Effector CD4-positive, alpha-beta T cell (primary cell): ENCODE measurements around the gene CPSF6.
"Not testable (repeated sequence)": the region's sequence is repeated elsewhere in the genome, so short reads cannot be mapped to it uniquely, and the experiment has no call there.

Experiments
- DNase-seq: peaks from one replicate; pipeline ENCODE4 v3.0.0-alpha.2; 2020

CPSF6 gene

DNA sequence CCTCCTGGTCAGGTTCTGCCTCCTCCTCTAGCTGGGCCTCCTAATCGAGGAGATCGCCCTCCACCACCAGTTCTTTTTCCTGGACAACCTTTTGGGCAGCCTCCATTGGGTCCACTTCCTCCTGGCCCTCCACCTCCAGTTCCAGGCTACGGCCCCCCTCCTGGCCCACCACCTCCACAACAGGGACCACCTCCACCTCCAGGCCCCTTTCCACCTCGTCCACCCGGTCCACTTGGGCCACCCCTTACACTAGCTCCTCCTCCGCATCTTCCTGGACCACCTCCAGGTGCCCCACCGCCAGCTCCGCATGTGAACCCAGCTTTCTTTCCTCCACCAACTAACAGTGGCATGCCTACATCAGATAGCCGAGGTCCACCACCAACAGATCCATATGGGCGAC, 19.3 kb downstream of the CPSF6 start:
- DNase-seq, result no peak

DNA sequence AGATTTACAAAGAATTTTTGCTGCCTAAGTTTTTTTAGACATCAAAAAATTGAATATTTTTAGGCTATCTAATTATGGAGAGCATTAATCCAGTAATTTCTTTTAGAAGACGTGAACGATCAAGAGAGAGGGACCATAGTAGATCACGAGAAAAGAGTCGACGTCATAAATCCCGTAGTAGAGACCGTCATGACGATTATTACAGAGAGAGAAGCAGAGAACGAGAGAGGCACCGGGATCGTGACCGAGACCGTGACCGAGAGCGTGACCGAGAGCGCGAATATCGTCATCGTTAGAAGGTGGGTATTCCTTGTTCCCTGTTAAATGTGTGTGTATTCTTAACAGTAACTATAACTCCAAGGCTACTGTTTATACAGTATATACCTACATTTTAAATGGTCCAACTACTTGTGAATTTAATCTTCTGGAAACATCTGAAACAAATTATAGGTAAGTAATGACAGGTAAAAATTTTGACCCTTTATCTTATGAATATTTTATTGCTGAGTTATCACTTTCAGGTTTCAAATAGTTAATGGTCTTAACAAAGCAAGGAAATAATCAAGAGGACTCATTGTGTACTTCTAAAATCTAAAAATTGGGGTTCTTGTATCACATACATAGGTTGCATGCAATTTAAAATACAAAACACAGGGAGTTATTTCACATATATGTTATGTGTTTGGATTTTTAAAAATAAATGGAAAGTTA, 23.1 kb downstream of the CPSF6 start:
- DNase-seq, result no peak

DNA sequence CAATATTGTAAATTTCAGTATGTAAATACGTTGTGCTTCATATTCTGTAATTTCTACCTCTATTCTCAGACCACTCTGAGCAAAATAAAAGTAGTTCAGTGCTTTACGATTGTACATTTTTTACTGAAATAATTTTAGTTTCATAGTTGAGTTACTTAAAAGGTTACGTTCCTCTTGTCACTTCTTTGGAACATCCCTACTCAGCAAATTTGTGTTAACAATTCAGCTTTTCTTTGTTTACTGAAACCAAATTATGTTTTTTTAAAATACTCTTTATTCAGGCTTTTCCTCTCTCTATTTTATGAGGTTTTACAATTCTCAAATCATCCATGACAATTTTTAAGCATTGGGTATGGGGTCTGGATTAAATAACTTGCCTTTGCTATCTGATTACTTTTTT, 25.8 kb downstream of the CPSF6 start:
- no peak for DNase-seq

DNA sequence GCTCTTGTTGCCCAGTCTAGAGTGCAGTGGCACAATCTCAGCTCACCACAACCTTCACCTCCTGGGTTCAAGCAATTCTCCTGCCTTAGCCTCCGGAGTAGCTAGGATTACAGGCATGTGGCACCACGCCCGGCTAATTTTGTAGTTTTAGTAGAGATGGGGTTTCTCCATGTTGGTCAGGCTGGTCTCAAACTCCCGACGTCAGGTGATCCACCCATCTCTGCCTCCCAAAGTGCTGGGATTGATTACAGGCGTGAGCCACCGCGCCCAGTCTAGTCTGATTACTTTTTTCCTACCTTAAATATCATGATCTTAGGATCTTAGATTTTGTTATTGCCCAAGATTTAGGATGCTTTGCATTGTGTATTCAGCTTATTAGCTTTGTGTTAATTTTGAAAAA, 26.3 kb downstream of the CPSF6 start:
- DNase-seq, result not testable (repeated sequence)

DNA sequence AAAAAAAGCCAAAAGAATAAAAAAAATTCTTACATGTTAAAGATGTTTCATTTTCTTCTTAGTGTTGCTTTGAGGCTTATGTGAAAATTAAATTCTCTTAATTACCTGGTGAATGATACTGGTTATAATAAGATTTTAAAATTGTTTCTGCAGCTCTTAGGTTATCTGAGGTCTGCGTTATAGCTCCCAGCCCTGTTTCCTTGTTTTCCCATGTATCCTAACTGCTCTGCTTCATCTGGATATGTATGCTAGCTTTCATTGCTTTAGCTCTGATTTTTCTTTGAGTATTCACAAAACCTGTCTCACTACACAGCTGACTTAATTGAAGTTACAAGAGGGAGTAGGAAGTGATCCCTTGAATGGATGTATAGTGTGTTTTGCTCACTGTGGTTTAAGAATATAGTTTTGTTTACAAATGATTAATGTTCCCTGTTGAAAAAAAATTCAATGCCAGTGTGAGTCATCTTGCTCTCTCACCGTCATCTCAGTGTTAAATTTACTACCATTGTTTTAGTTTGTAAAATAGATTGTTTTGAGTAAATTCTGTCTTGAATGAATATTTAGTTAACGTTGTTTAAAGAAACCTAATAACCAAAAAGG, 26.8 kb downstream of the CPSF6 start:
- no peak for DNase-seq

DNA sequence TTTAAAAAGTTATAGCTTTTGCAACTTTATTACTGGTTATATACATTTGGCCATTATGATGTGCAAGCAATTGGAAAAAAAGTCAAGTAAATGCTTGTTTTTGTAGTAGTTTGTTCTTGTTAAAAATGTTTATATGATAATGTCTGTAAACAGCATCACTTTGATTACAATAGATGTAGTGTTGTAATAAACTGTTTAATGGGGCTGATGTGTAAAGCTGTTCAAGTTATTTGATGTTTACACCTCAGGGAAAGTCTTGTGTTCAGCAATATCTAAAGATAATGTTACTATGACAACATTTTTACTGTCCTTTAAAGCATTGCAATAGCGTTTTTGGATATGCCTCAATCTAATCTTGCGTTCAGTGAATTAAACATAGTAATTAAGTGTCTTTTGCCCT, 30.4 kb downstream of the CPSF6 start:
- DNase-seq, result no peak

DNA sequence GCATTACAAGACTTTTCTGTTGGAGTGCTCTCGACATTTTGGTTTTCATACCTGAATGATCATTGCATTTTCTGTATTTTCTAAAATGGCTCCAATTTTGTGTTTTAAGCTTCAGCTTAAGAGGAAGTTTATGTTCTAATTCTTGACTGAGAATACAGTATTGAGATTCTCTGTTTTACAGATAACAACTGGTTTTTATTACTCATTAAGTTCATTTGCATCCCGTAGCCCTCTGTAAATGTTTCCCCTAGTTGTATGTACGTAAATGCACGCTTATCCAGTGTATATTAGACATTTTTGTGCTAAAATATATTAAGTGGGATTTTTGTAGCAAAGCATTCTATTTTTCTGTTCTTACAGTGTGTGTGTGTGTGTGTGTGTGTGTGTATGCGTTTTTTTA, 33.1 kb downstream of the CPSF6 start:
- DNase-seq, result no peak

DNA sequence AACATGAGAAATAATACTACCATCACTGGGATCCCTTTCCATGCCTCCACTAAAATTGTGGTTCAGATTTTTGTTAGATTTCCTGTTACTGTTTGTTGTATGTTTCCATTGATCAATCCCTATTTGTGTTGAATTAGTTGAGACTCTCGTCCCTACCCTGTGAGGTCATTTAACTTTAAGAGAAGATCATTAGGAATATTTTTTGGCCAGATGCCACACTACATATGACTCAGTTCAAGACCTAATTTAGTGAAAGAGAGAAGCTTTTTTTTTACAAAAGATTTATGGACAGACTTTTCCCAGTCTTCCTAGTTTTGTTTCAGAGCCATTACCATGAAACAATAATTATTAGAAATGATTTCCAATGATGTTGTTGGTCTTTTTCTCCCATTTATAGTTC, 35.5 kb downstream of the CPSF6 start:
- no peak for DNase-seq

DNA sequence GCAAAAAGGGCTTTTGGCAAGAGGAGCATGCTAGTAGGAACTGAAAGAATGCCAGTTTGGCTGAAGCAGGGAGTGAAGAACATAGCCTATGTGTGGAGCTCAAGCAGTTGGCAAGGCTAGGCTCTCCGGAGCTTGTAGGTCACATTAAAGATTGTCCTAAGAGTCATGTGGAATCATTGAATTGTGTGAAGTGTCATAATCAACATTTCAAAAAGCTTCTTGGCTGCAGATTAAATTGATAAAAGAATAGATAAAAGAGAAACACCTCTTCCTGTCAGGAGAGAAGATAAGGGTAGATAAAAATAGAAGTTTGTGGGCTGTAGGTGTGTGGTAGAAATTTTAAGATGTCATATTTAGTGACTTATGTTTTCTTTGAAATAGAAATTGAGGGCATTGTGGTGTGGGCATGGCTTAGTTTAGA, 36.1 kb downstream of the CPSF6 start:
- DNase-seq, result no peak

DNA sequence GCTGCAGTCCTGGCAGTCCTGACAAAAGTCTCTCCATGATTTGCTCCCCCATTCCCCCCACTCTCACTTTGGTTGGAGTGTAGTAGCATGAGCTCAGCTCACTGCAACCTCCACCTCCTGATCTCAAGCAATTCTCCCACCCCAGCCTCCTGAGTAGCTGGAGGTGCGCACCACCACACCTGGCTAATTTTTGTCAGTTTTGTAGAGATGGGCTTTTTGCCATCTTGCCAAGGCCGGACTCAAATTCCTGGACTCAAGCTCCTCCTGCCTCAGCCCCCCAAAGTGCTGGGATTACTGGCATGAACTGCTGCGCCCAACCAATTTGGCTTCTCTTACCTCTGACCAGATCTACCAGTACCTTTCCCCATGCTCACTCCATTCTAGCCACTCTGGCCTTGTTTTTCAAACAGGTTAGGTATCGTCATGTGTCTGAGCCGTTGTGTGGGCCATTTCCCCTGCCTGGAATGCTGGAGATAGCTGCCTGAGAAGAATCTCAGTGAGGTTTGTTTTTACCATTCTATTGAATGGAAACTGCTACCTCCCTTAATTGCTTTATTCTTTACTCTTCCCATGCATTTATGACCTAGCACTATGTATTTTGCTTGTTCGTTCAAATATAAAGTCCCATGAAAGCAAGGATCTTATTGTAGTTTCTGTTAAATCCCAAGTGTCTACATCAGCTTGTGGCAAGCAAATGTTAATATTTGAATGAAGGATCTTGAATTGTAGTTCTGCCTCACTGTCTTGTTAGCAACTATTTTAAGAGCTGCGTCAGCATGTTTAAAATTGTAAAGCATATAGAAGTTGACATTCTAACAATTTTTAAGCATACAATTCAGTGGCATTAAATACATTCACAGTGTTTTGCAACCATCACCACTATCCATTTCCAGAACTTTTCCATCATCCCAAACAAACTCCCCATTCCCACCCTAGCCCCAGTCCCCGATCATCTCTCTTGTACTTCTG, 39.7 kb downstream of the CPSF6 start:
- DNase-seq, result no peak

DNA sequence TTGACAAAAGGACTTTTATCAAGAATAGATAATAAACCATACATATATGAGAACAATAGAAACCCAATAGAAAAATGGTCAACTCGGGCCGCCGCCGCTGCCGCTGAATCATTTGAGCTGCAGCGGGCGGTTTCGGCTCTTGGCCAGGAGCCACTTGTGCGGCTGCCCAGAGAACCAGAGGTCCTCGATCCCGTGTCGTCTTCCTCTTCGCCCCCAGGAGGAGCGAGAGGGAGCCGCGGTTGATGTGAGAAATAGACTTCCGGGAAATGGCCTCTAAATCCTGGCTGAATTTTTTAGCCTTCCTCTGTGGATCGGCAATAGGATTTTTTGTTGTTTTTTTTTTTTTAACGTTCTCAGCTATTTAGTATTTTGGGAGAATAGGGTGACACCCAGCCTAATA, 44.8 kb downstream of the CPSF6 start:
- no peak for DNase-seq

DNA sequence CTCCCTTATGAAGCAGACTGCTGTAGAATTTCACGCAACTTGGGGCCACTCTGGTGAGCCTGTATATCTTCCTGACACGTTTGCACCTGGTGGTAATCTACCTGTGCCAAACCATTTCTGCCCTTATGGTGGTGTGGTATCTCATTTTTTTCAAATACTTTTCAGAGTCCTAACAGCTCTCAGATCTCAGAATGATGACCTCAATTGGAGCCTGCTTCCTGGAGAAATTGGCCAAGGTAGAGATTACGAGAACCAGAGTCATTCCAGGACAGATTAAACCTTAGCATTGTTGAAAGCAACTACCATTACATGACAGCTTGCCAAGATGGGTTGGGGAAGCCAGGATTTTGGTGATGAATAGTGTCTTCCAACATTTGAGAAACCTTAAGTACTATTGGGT, 48.2 kb downstream of the CPSF6 start:
- DNase-seq, result no peak

DNA sequence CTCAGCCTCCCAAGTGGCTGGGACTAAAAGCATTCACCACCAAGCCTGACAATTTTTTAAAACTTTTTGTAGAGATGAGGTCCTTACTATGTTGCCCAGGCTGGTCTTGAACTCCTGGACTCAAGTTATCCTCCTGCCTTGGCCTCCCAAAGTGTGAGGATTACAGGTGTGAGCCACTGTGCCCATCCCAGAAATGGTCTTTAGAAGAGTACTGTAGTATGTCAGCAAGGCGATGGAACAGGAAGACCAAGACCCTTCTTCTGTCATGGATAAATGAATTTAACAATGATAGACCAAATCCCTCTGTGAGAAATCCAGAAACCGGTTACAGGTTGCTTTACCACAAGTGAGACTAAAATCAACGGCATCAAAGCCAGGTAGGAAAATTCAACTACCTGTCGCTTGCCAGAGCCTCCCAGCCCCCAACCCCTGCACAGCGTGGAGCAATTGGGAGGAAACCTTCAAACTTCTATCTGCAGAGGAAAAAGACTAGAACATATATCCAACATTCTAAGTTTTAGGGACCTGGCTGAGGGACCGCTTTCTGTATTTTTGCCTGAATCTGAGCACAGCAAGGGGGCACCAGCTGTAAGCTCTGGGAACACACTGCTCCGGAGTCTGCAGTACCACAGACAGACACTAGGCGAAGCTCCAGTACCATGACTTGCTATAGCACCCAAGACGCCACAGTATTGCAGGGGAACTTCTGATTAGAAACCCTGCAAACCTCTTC, 51.3 kb downstream of the CPSF6 start:
- peak; percentile 70 for DNase-seq

DNA sequence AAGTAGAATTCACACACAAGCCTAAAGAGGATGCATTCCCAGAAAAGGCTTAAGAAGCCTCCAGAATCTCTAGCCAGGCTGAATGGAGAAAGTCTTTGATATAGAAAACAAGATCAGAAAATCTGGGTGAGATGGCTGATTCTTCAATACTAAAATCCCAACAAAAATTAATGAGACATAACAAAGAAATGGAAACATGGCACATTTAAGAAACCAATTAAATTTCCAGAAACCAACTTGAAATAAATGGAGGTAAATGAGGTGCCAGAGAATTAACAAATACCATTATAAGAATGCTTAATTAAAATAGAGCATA, 51.9 kb downstream of the CPSF6 start:
- DNase-seq, result no peak

DNA sequence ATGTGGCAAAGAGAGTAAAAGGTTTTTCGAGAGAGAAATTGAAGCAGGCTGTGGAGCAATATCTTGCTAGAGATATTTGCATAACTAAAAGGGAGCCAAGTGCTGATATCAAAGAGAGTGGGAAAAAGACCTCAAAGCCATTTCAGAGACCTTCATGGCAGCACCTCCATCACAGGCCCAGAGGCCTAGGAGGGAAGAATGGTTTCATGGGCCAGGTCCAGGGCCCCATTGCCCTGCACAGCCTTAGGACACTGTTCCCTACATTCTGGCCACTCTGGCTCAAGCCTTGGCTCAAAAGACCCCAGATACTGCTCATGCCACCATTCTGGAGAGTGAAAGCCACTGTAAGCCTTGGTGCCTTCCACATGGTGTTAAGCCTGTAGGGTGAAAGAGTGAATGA, 58.8 kb downstream of the CPSF6 start:
- no peak for DNase-seq

DNA sequence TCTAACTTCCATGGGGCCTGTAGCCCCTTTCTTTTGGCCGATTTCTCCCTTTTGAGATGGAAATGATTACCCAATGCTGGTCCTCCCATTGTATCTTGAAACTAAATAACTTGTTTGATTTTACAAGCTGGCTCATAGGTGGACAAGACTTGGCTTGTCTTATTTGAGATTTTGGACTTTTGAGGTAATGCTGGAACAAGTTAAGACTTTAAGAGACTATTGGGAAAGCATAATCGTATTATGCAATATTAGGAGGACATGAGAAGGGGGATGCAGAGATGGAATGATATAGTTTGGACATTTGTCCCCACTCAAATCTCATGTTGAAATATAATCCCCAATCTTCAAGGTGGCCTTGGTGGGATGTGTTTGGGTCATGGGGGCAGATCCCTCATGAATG, 59.6 kb downstream of the CPSF6 start:
- no peak for DNase-seq

DNA sequence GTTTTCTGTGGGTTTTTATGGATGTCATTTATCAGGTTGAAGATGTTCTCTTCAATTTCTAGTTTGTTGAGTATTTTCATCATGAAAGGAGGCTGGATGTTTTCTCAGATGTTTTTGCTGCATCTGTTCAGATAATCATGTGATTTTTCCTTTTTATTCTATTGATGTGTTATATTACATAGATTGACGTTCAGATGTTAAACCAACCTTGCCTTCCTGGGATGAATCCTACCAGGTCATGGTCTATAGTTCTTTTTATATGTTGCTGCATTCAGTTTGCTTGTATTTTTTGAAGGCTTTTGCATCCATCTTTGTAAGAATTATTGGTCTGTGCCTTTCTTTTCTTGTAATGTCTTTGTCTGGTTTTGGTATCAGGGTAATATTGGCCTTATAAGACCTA, 64.9 kb downstream of the CPSF6 start:
- no peak for DNase-seq

DNA sequence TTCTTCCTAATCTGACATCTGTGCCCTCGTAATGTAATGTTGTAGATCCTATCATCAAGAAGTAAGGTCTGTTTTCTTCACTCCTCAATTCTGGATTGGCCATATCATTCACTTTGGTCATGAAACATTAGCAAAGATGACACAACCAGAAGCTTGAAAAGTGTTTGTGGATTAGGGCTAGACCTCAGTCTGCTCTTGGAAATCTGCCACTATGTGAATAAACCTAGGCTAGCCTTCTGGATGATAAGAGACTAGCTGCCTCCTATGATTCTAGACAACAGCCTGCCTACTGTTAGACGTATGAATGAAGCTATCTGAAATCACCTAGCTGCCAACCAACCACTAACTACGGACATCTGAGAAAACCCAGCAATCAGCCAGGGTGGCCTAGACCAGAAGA, 70.1 kb downstream of the CPSF6 start:
- DNase-seq, result no peak

DNA sequence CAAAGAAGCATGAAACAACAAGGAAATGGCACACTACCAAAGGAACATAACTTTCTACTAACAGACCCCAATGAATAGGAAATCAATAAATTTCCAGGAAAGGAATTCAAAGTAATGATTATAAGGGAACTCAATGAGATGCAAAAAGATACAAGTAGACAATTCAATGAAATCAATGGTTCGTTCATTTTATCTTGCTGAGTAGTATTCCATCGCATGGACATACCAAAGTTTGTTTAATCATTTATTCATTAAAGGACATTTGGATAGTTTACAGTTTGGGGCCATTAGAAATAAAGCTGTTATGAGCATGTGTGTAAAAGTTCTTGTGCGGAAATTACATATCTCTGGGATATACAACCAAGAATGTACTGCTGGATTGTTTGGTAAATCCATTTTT, 73.8 kb downstream of the CPSF6 start:
- DNase-seq, result no peak

DNA sequence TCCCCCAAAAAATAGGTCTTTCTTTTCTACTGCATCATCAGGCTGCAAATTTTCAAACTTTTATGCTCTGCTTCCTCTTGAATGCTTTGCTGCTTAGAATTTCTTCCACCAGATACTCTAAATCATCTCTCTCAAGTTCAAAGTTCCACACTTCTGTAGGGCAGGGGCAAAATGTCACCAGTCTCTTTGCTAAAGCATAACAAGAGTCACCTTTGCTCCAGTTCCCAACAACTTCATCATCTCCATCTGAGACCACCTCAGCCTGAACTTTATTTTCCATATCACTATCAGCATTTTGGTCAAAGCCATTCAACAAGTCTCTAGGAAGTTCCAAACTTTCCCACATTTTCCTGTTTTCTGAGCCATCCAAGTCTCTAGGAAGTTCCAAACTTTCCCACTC, 77.4 kb downstream of the CPSF6 start:
- DNase-seq, result not testable (repeated sequence)

DNA sequence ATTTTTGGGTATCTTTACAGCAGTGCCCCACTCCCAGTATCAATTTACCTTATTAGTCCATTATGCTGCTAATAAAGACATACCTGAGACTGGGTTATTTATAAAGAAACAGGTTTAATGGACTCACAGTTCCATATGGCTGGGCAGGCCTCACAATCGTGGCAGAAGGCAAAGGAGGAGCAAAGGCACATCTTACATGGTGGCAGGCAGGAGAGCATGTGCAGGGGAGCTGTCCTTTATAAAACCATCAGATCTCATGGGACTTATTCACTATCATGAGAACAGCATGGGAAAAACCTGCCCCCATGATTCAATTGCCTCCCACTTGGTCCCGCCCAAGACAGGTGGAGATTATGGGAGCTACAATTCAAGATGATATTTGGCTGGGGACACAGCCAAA, 77.9 kb downstream of the CPSF6 start:
- not testable (repeated sequence) for DNase-seq

DNA sequence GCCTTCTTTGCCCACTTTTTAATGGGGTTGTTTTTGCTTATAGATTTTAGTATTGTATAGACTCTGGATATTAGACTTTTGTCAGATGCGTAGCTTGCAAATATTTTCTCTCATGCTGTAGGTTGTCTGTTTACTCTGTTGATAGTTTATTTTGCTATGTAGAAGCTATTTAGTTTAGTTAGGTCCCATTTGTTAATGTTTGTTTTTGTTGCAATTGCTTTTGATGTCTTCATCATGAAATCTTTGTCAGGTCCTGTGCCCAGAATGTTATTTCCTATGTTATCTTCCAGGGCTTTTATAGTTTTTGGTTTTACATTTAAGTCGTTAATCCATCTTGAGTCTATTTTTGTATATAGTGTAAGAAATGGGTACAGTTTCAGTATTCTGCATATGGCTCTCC, 78.9 kb downstream of the CPSF6 start:
- no peak for DNase-seq

DNA sequence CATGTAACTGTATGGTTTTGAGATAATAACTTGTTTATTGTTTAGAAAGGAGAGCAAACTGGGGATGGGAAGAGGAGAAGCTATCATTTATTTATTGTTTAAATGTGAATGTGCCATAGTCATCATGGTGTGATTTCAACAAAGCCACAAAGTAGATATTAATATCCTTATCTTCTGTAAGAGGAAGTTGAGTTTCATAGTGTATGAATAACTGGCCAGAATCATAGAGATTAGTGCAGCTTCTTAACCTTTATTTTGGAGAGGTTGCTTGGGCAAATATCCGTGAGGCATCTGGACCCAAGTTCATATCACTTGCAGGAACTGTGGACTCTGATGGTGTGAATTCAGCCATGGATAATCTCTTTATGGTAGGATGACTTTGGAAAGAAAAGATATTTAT, 82.0 kb downstream of the CPSF6 start:
- no peak for DNase-seq
